Parathyroid adenoma (tissue), 2 donors: ENCODE results near the gene NHLRC4.

Source experiments
- H2AFZ ChIP-seq: fragments of 300-600 bp; sonication (generic); one replicate; pipeline ENCODE4 v1.7.0; 2017; ENCODE audit warnings: antibody characterized with exemption, mild to moderate bottlenecking
- H3K27ac ChIP-seq: fragments of 300-600 bp; sonication (generic); one replicate; pipeline ENCODE4 v1.7.0; 2017
- H3K27me3 ChIP-seq: fragments of 300-600 bp; sonication (generic); one replicate; pipeline ENCODE4 v1.7.0; 2017; ENCODE audit warnings: low read length; ENCODE audit not compliant: control insufficient read depth, insufficient read depth
- H3K36me3 ChIP-seq: fragments of 300-600 bp; sonication (generic); one replicate; pipeline ENCODE4 v1.7.0; 2017; ENCODE audit warnings: low read length; ENCODE audit not compliant: control insufficient read depth, insufficient read depth
- H3K4me1 ChIP-seq: fragments of 300-600 bp; sonication (generic); one replicate; pipeline ENCODE4 v1.7.0; 2017; ENCODE audit warnings: control low read depth
- H3K4me2 ChIP-seq: fragments of 300-600 bp; sonication (generic); one replicate; pipeline ENCODE4 v1.7.0; 2017; ENCODE audit warnings: low read length
- H3K4me3 ChIP-seq: fragments of 300-600 bp; sonication (generic); one replicate; pipeline ENCODE4 v1.7.0; 2017; ENCODE audit warnings: low read depth, low read length
- H3K79me2 ChIP-seq: fragments of 300-600 bp; sonication (generic); one replicate; pipeline ENCODE4 v1.7.0; 2017; ENCODE audit warnings: control low read depth
- H3K9ac ChIP-seq: fragments of 300-600 bp; sonication (generic); one replicate; pipeline ENCODE4 v1.7.0; 2017; ENCODE audit warnings: mild to moderate bottlenecking
- H3K9me3 ChIP-seq: fragments of 300-600 bp; sonication (generic); one replicate; pipeline ENCODE4 v1.7.0; 2017; ENCODE audit warnings: low read length; ENCODE audit not compliant: control insufficient read depth
- CTCF ChIP-seq: fragments of 300-600 bp; sonication (generic); IDR thresholded peaks from one replicate; pipeline ENCODE4 v1.7.0; 2017; ENCODE audit warnings: antibody characterized with exemption, mild to moderate bottlenecking
- donor health status: primary hyperparathyroidism.

The NHLRC4 gene

DNA sequence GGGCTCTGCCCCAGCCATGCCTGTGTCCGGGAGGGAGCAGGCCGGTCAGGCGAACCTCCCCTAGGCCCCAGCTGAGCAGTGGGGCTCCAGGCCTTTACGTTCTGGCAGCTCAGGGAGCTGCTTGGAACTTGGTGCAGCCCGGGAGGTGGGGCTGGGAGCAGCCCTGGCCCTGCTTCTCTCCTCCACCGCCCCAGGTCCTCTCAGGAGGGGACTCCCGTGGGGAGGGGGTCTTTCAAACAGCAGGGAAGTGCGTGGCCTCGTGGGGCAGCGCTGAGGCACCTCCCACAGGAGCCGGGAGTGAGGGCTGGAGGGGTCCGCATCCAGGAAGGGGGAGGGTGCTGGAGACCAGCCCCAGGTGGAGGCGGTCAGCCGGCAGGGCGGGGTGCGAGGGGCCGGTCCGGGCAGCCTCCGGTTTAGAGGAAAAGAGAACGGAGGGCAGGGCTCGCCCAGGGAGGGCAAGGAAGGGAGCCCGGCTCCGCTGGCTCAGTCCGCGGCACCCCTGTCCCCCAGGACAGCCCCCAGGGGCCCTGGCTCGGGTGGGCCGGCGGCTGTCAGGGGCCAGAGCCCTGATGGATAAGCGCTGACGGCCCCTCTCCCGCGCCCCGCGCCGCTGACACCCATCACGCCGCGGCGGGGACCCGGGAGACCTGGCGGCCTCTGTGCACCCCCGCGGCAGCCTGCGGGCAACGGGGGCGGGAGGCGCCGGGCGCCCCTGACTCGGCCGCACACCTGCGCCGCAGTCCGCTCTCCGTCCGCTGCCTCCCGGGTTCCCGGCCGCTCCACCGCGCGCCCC lies 7.2 kb upstream of the NHLRC4 start:
- no peaks in the 10 kb centered on the region for H3K27me3 ChIP-seq

DNA sequence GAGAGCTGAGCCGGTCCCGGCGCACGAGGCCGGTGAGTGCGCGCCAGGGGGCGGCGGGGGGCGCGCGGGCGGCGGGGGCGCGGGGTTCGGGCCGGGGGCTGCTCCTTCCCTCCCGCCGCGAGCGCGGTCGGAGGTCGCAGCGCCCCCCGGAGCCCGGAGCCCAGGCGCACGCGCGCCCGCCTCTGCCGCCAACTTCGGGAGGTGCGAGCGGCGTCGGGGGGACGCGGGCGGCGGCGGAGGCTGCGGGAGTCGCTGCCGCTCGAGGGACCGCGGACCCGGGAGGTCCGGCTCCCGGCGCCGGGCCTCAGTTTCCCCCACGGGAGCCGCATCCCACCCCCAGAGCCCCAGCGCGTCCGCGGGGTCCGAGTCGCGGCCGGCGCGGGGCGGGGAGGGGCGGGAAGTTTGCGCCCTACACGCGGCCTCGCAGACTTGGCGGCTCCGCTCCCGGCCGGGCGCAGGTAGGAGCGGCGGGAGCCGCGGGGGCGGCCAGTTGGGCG lies 6.6 kb upstream of the NHLRC4 start, which contains the start of gene PRR35:
Gene PRR35, plus strand, starts transcription at position 191 of the 497 bp plus-strand sequence. CDS start 2,901 bp downstream, outside the sequence.
- H3K4me3 ChIP-seq: no peak within 1 kb of the TSS
- H3K36me3 ChIP-seq: no peaks in the 10 kb centered on the region
- peaks cover 14% of the 10 kb centered on the region for H3K4me1 ChIP-seq
- no peak within 1 kb of the TSS for H2AFZ ChIP-seq
- no peaks in the 10 kb centered on the region for H3K9me3 ChIP-seq
- H3K27ac ChIP-seq: no peak within 1 kb of the TSS
- no peak within 1 kb of the TSS for H3K4me2 ChIP-seq
- H3K27me3 ChIP-seq: no peaks in the 10 kb centered on the region
- no peak for TF ChIP-seq CTCF
- no peaks in the 10 kb centered on the region for H3K79me2 ChIP-seq
- H3K9ac ChIP-seq: no peak within 1 kb of the TSS

More for the DNA sequence above, 7.2 kb upstream of the NHLRC4 start:
- no peaks in the 10 kb centered on the region for H3K79me2 ChIP-seq
- H3K4me2 ChIP-seq: no peak overlapping the region
- H3K27ac ChIP-seq: no peak overlapping the region
- no peaks in the 10 kb centered on the region for H3K36me3 ChIP-seq
- no peak for TF ChIP-seq CTCF
- H2AFZ ChIP-seq: no peak overlapping the region
- H3K9ac ChIP-seq: no peak overlapping the region
- H3K9me3 ChIP-seq: no peaks in the 10 kb centered on the region
- peaks cover 7% of the 10 kb centered on the region for H3K4me1 ChIP-seq
- no peak overlapping the region for H3K4me3 ChIP-seq

- Histone ChIP-seq H3K27me3 (no peaks in the 10 kb centered on the region), H3K9me3 (no peaks in the 10 kb centered on the region), H3K36me3 (no peaks in the 10 kb centered on the region), H3K4me2 (no peak overlapping the region), H3K4me1 (peaks cover 19% of the 10 kb centered on the region), H3K79me2 (no peaks in the 10 kb centered on the region), H3K9ac (no peak overlapping the region), H2AFZ (no peak overlapping the region), H3K27ac (no peak overlapping the region), H3K4me3 (no peak overlapping the region)
- no peak for TF ChIP-seq CTCF
These were observed 5.9 kb upstream of the NHLRC4 start for GRCh38 chr16:560701-561412.

DNA sequence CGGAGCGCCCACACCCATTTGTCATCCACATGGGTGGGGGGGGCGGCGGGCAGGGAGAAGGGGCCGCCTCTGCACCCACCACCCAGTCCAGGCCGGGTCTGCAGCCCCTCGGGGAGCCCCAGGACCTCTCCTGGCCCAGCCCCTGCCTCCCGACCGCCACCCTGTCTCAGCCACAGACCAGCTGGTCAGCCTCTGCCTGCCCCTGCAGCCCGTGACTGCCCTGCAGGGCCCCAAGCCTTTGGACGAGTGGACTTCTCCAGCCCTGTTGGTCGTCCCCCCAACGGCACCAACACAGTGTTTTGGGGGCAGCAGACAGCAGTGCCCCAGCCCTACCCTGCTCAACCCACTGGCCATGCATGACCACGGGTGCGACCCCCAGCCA lies 5.4 kb upstream of the NHLRC4 start:
- Histone ChIP-seq H3K4me1 (peaks cover 23% of the 10 kb centered on the region), H3K79me2 (no peaks in the 10 kb centered on the region), H3K4me3 (no peak overlapping the region), H3K27me3 (no peaks in the 10 kb centered on the region), H2AFZ (no peak overlapping the region), H3K9ac (no peak overlapping the region), H3K27ac (no peak overlapping the region), H3K36me3 (no peaks in the 10 kb centered on the region), H3K9me3 (no peaks in the 10 kb centered on the region), H3K4me2 (no peak overlapping the region)
- no peak for TF ChIP-seq CTCF
